GM06990 (cell line): ENCODE data around the gene ARHGAP26.
"Not testable (repeated sequence)": the region's sequence is repeated elsewhere in the genome, so short reads cannot be mapped to it uniquely, and the experiment has no call there.

Experiments used
- DNase-seq: peaks from one replicate; pipeline ENCODE4 v3.0.0-alpha.2; 2011; ENCODE audit not compliant: insufficient read length; ENCODE audit errors: extremely low read depth
- H3K27me3 ChIP-seq: replicated peaks from 2 replicates; pipeline ENCODE4 v1.6.0; 2011; ENCODE audit warnings: low read length; ENCODE audit not compliant: control insufficient read depth, insufficient read depth
- H3K36me3 ChIP-seq: 2 replicates; pipeline ENCODE4 v1.5.1; 2011; ENCODE audit warnings: low read length; ENCODE audit not compliant: control insufficient read depth, insufficient read depth
- H3K4me3 ChIP-seq: replicated peaks from 2 replicates; pipeline ENCODE4 v1.5.1; 2011; ENCODE audit warnings: low read depth, mild to moderate bottlenecking, control low read depth, low read length
- CTCF ChIP-seq: IDR thresholded peaks from 2 replicates; pipeline ENCODE4 v1.5.1; 2011; ENCODE audit warnings: low read length, control low read depth, mild to moderate bottlenecking, inconsistent platforms; ENCODE audit not compliant: insufficient read depth, poor library complexity, severe bottlenecking

ARHGAP26 gene

GRCh38 chr5:143113461-143113860 is 343.3 kb downstream of the ARHGAP26 start:
- H3K36me3 ChIP-seq: no peaks in the 10 kb centered on the region; the same call in 1 of the 2 replicates
- no peak for DNase-seq
- TF ChIP-seq CTCF: no peak

GRCh38 chr5:143114481-143114880 is 344.3 kb downstream of the ARHGAP26 start:
- DNase-seq: no peak
- Histone ChIP-seq H3K36me3 (no peaks in the 10 kb centered on the region; the same call in none of the 2 replicates), H3K27me3 (no peaks in the 10 kb centered on the region), H3K4me3 (no peak overlapping the region)
- no peak for TF ChIP-seq CTCF

More at GRCh38 chr5:143113461-143113860, 343.3 kb downstream of the ARHGAP26 start:
- Histone ChIP-seq H3K27me3 (no peaks in the 10 kb centered on the region), H3K4me3 (no peak overlapping the region)

- no peak overlapping the region for H3K4me3 ChIP-seq
- H3K27me3 ChIP-seq: no peaks in the 10 kb centered on the region
- DNase-seq: no peak
- no peaks in the 10 kb centered on the region; the same call in none of the 2 replicates for H3K36me3 ChIP-seq
- peak; percentile 9 for TF ChIP-seq CTCF
Measured at GRCh38 chr5:143115381-143115780, 345.2 kb downstream of the ARHGAP26 start.

- no peak for TF ChIP-seq CTCF
- no peak overlapping the region for H3K4me3 ChIP-seq
- no peaks in the 10 kb centered on the region for H3K27me3 ChIP-seq
- peaks cover 1% of the 10 kb centered on the region for H3K36me3 ChIP-seq
- DNase-seq: no peak
Measured at GRCh38 chr5:143116814-143117213, 346.6 kb downstream of the ARHGAP26 start.

GRCh38 chr5:143117821-143118220 is 347.6 kb downstream of the ARHGAP26 start:
- no peak overlapping the region for H3K4me3 ChIP-seq
- H3K27me3 ChIP-seq: no peaks in the 10 kb centered on the region
- DNase-seq: no peak
- TF ChIP-seq CTCF: no peak
- H3K36me3 ChIP-seq: peaks cover 4% of the 10 kb centered on the region

GRCh38 chr5:143118222-143118621 is 348.0 kb downstream of the ARHGAP26 start:
- Histone ChIP-seq H3K27me3 (no peaks in the 10 kb centered on the region), H3K36me3 (peaks cover 7% of the 10 kb centered on the region), H3K4me3 (no peak overlapping the region)
- no peak for DNase-seq
- TF ChIP-seq CTCF: peak; percentile 3

GRCh38 chr5:143118818-143119217 is 348.6 kb downstream of the ARHGAP26 start:
- DNase-seq, H3K27me3 ChIP-seq, H3K4me3 ChIP-seq, H3K36me3 ChIP-seq: not testable (repeated sequence)
